ENCODE results near the gene TC2N. TPM values are rescaled to one million over a fixed set of nuclear protein-coding genes. Genes with fewer than 3 reads are reported as not detected.

TC2N gene
- total RNA-seq, 6 experiments from 2014 or later: 0.10 to 0.71 (median 0.33) TPM

- H3K4me3 Mint-ChIP-seq: no peak overlapping the region
- H3K36me3 Mint-ChIP-seq (ENCODE audit: low read depth): peaks cover 18% of the 10 kb centered on the region
- no peak for DNase-seq
- H3K4me1 Mint-ChIP-seq (ENCODE audit: low read depth): no peaks in the 10 kb centered on the region
- no peaks in the 10 kb centered on the region for H3K9me3 Mint-ChIP-seq
- H3K27me3 Mint-ChIP-seq (ENCODE audit: insufficient read depth): no peaks in the 10 kb centered on the region; the same call in 1 of the 2 replicates
- H3K27ac Mint-ChIP-seq: no peak overlapping the region
- TF ChIP-seq CTCF (IDR thresholded peaks at IDR 0.05): no peak
Observed at GRCh38 chr14:91889477-91890211, 22.3 kb upstream of the TC2N start.

- no peak overlapping the region for H3K27ac Mint-ChIP-seq
- no peak for DNase-seq
- no peaks in the 10 kb centered on the region; the same call in 1 of the 2 replicates for H3K27me3 Mint-ChIP-seq (ENCODE audit: insufficient read depth)
Observed at GRCh38 chr14:91888641-91889476, 21.5 kb upstream of the TC2N start.

GRCh38 chr14:91886961-91887360, 19.6 kb upstream of the TC2N start:
- H3K27me3 Mint-ChIP-seq (ENCODE audit: insufficient read depth): no peaks in the 10 kb centered on the region; the same call in 1 of the 2 replicates
- DNase-seq: no peak
- no peak overlapping the region for H3K4me3 Mint-ChIP-seq
- no peak for TF ChIP-seq CTCF (IDR thresholded peaks at IDR 0.05)
- H3K27ac Mint-ChIP-seq: no peak overlapping the region
- H3K4me1 Mint-ChIP-seq (ENCODE audit: low read depth): no peaks in the 10 kb centered on the region
- H3K9me3 Mint-ChIP-seq: no peaks in the 10 kb centered on the region
- peaks cover 22% of the 10 kb centered on the region for H3K36me3 Mint-ChIP-seq (ENCODE audit: low read depth)

More at GRCh38 chr14:91888641-91889476, 21.5 kb upstream of the TC2N start:
- H3K36me3 Mint-ChIP-seq (ENCODE audit: low read depth): peaks cover 26% of the 10 kb centered on the region
- H3K4me3 Mint-ChIP-seq: no peak overlapping the region
- no peaks in the 10 kb centered on the region for H3K4me1 Mint-ChIP-seq (ENCODE audit: low read depth)
- TF ChIP-seq CTCF (IDR thresholded peaks at IDR 0.05): no peak
- H3K9me3 Mint-ChIP-seq: no peaks in the 10 kb centered on the region

- no peaks in the 10 kb centered on the region for H3K4me1 Mint-ChIP-seq (ENCODE audit: low read depth)
- no peak for TF ChIP-seq CTCF (IDR thresholded peaks at IDR 0.05)
- peaks cover 19% of the 10 kb centered on the region for H3K36me3 Mint-ChIP-seq (ENCODE audit: low read depth)
- no peaks in the 10 kb centered on the region for H3K27me3 Mint-ChIP-seq (ENCODE audit: insufficient read depth)
- H3K9me3 Mint-ChIP-seq: no peaks in the 10 kb centered on the region
- H3K27ac Mint-ChIP-seq: no peak overlapping the region
- DNase-seq: no peak
- no peak overlapping the region for H3K4me3 Mint-ChIP-seq
Observed at GRCh38 chr14:91885839-91886238, 18.5 kb upstream of the TC2N start.

- no peak for TF ChIP-seq CTCF (IDR thresholded peaks at IDR 0.05)
- Mint-ChIP-seq H3K4me1 (ENCODE audit: low read depth) (peaks cover 1% of the 10 kb centered on the region; the same call in 1 of the 2 replicates), H3K27ac (no peak overlapping the region)
Observed at GRCh38 chr14:91885113-91885712, 17.9 kb upstream of the TC2N start.

More at GRCh38 chr14:91885113-91885712, 17.9 kb upstream of the TC2N start:
- peaks cover 22% of the 10 kb centered on the region for H3K36me3 Mint-ChIP-seq (ENCODE audit: low read depth)
- no peak overlapping the region for H3K4me3 Mint-ChIP-seq
- no peaks in the 10 kb centered on the region for H3K27me3 Mint-ChIP-seq (ENCODE audit: insufficient read depth)
- no peak for DNase-seq
- H3K9me3 Mint-ChIP-seq: no peaks in the 10 kb centered on the region

Data from HFFc6 (cell line).